HepG2 (cell line): ENCODE measurements around the gene POU2F1. TPM values are rescaled to one million over a fixed set of nuclear protein-coding genes. Genes with fewer than 3 reads are reported as not detected.

Source experiments
- ATAC-seq: fragments of 200-7000 bp; cut with Tn5 transposase; 3 replicates; pipeline ENCODE4 v1.9.1; 2020; ENCODE audit warnings: mild to moderate bottlenecking, moderate library complexity
- BruUV-seq: library from RNA; stranded (reverse); fragments of 400-500 nt; replicated peaks from 2 replicates; lab custom pipeline; 2021; lab: Mats Ljungman, UMichigan
- CTCF ChIA-PET: fragments of 300-600 bp; formaldehyde crosslinking; extraction: SDS; loops from one replicate; lab custom pipeline; 2021; ENCODE audit warnings: low total read pairs, inconsistent platforms, low intra/inter-chr PET ratio; lab: Yijun Ruan, JAX
- POLR2A ChIA-PET: fragments of 350-600 bp; sonication (Branson Sonifier 250); formaldehyde crosslinking; loops from one replicate; lab custom pipeline; 2020; ENCODE audit warnings: antibody characterized with exemption, inconsistent platforms; lab: Yijun Ruan, JAX
- DNase-seq: peaks from one replicate; pipeline ENCODE4 v3.0.0-alpha.2; 2015; ENCODE audit warnings: low spot score
- FAIRE-seq: peaks from 3 replicates; lab custom pipeline; 2011; peaks lifted over from hg19 to GRCh38; lab: Jason Lieb, UNC
- H2AFZ ChIP-seq: one replicate; pipeline ENCODE4 v1.6.1; 2011; ENCODE audit warnings: low read length, inconsistent platforms
- H3K27ac ChIP-seq: fragments of 300-600 bp; 3 replicates; pipeline ENCODE4 v1.8.0; 2011; ENCODE audit warnings: mixed run types, mild to moderate bottlenecking, mixed read lengths, low read length, inconsistent platforms; ENCODE audit not compliant: insufficient read depth; ENCODE audit errors: extremely low read length
- H3K27me3 ChIP-seq, 2 experiments: fragments of 200-600 bp in 1 of 2; 2 replicates in 1 of 2; 3 replicates in 1 of 2; pipeline versions ENCODE4 v1.6.0 to v1.8.0; 2011; ENCODE audit warnings: low read length in 2 of 2, mild to moderate bottlenecking in 2 of 2, moderate library complexity in 2 of 2, inconsistent platforms in 1 of 2; ENCODE audit not compliant: insufficient read depth in 2 of 2, control insufficient read depth in 1 of 2
- H3K36me3 ChIP-seq, 2 experiments: fragments of 200-600 bp in 1 of 2; replicated peaks in 1 of 2; 2 replicates in 1 of 2; 3 replicates in 1 of 2; pipeline versions ENCODE4 v1.5.1 to v1.8.0; 2011; ENCODE audit warnings: low read length in 2 of 2, inconsistent platforms in 1 of 2; ENCODE audit not compliant: insufficient read depth in 2 of 2, control insufficient read depth in 1 of 2
- H3K4me1 ChIP-seq: 2 replicates; pipeline ENCODE4 v1.5.1; 2012; ENCODE audit warnings: low read length, inconsistent platforms; ENCODE audit not compliant: insufficient read depth
- H3K4me2 ChIP-seq: 2 replicates; pipeline ENCODE4 v1.6.0; 2011; ENCODE audit warnings: low read depth, low read length, inconsistent platforms
- H3K4me3 ChIP-seq, 3 experiments: fragments of 200-600 bp in 1 of 3; sonication (generic), shearing (Covaris generic) in 1 of 3; replicated peaks in 1 of 3; 2 replicates each; pipeline ENCODE4 v1.5.1; 2011 to 2016; ENCODE audit warnings: low read length in 3 of 3, inconsistent platforms in 2 of 3, low read depth in 2 of 3, mild to moderate bottlenecking in 2 of 3, control low read depth in 1 of 3, mixed read lengths in 1 of 3; ENCODE audit not compliant: insufficient read depth in 1 of 3
- H3K79me2 ChIP-seq: one replicate; pipeline ENCODE4 v1.6.1; 2011; ENCODE audit warnings: low read length, inconsistent platforms; ENCODE audit not compliant: insufficient read depth
- H3K9ac ChIP-seq: 2 replicates; pipeline ENCODE4 v1.6.0; 2011; ENCODE audit warnings: mild to moderate bottlenecking, low read depth, low read length, inconsistent platforms; ENCODE audit not compliant: insufficient read depth
- H3K9me3 ChIP-seq: 2 replicates; pipeline ENCODE4 v1.5.1; 2012; ENCODE audit warnings: mild to moderate bottlenecking, low read length
- H4K20me1 ChIP-seq: 2 replicates; pipeline ENCODE4 v1.6.0; 2011; ENCODE audit warnings: inconsistent platforms, mild to moderate bottlenecking, low read length, moderate library complexity; ENCODE audit not compliant: insufficient read depth
- ELF3 ChIP-seq: IDR thresholded peaks from 2 replicates; pipeline ENCODE4 v1.6.1; 2016; ENCODE audit warnings: missing genetic modification reagents, missing compliant biosample characterization
- HDAC6 ChIP-seq: fragments of 200-600 bp; sonication (generic); IDR thresholded peaks from 2 replicates; pipeline ENCODE4 v1.7.0; 2017; ENCODE audit warnings: mild to moderate bottlenecking, antibody characterized with exemption, low read length, low read depth
- NFYC ChIP-seq: IDR thresholded peaks from 2 replicates; pipeline ENCODE4 v1.6.1; 2016; ENCODE audit warnings: missing genetic modification reagents, missing compliant biosample characterization
- NPAS2 ChIP-seq: sonication (generic); formaldehyde crosslinking; IDR thresholded peaks from 2 replicates; pipeline ENCODE4 v1.8.0; 2022; ENCODE audit warnings: mild to moderate bottlenecking, missing genetic modification reagents, borderline replicate concordance
- PBX3 ChIP-seq: sonication (generic); formaldehyde crosslinking; IDR thresholded peaks from 2 replicates; pipeline ENCODE4 v1.8.1; 2023; ENCODE audit warnings: missing genetic modification reagents, inconsistent platforms, borderline replicate concordance
- SNRNP70 ChIP-seq: fragments of 200-400 bp; formaldehyde crosslinking; IDR thresholded peaks from 2 replicates; pipeline ENCODE4 v1.6.1; 2017; ENCODE audit warnings: mild to moderate bottlenecking, low read depth, low read length, moderate library complexity
- TBP ChIP-seq: sonication (generic); formaldehyde crosslinking; IDR thresholded peaks from 2 replicates; pipeline ENCODE4 v1.5.0; 2020; ENCODE audit warnings: missing genetic modification reagents
- TGIF2 ChIP-seq: IDR thresholded peaks from 2 replicates; pipeline ENCODE4 v1.6.1; 2016; ENCODE audit warnings: control low read depth, missing compliant biosample characterization
- ZNF883 ChIP-seq: sonication (generic); formaldehyde crosslinking; IDR thresholded peaks from 2 replicates; pipeline ENCODE4 v1.5.1; 2020; ENCODE audit warnings: mild to moderate bottlenecking, missing genetic modification reagents; ENCODE audit errors: not compliant biosample characterization
- WGBS: methylation state at CpG from one replicate; pipeline ENCODE4 v1.1.6; 2017; ENCODE audit warnings: low lambda C conversion rate; 5-methylcytosine and 5-hydroxymethylcytosine counted together
- in situ Hi-C: cut with HindIII; loops from 2 replicates; pipeline ENCODE4 v1.10.0; 2017; ENCODE audit warnings: low pct_unique_long_range_greater_than_20kb; ENCODE audit not compliant: extremely low pct_ligation_motif_present
- intact Hi-C: fragments of 100-400 bp; cut with micrococcal nuclease; formaldehyde crosslinking; loops from one replicate; pipeline ENCODE4 v1.10.0; 2022; ENCODE audit not compliant: unreplicated experiment
- polyA plus RNA-seq, 8 experiments: library from polyadenylated mRNA; depleted of rRNA in 3 of 8; stranded (reverse) in 7 of 8; unstranded in 1 of 8; fragments of >200 nt; fragmentation: Illumina TruSeq in 4 of 8; extraction: Trizol in 4 of 8; gene quantifications; 2 replicates each; pipeline versions ENCODE4 v1.2.1 to v1.2.3, GENCODE V29; 2011 to 2016; ENCODE audit warnings: low read depth in 4 of 8, missing spikeins in 1 of 8, mixed read lengths in 1 of 8; ENCODE audit not compliant: insufficient read depth in 1 of 8
- total RNA-seq, 5 experiments: library from RNA; depleted of rRNA; stranded (reverse); fragments of >200 nt; fragmentation: Illumina TruSeq; extraction: Trizol; gene quantifications; 2 replicates each; pipeline ENCODE4 v1.2.3, GENCODE V29; 2016; ENCODE audit warnings: low read depth in 1 of 5

POU2F1 gene
- total and polyA plus RNA-seq, 2 of the 13 experiments (the other 11 are each of a cell fraction or from before 2014, with no cell fraction given) = 10.2 to 13.0 TPM

GRCh38 chr1:167225920-167226319, 5.2 kb downstream of the POU2F1 start:
- no peak overlapping the region for H3K27ac ChIP-seq
- peaks cover 87% of the 10 kb centered on the region for H3K79me2 ChIP-seq
- no peak for TF ChIP-seq TGIF2 (CRISPR knock-in tag)
- TF ChIP-seq PBX3 (CRISPR knock-in tag) = no peak
- no peak for TF ChIP-seq HDAC6
- no peak for TF ChIP-seq TBP (CRISPR knock-in tag)
- TF ChIP-seq ZNF883 (CRISPR knock-in tag) = no peak
- intact Hi-C loops (loop anchor here (5.0 kb wide), 1 partner anchor 711 kb away; the partner anchor contains the start of genes DCAF6 and MPC2), in situ Hi-C loops (no loop called here)
- no peaks in the 10 kb centered on the region for H3K9me3 ChIP-seq
- H4K20me1 ChIP-seq = peaks cover 3% of the 10 kb centered on the region; the same call in 1 of the 2 replicates
- 87% methylated on average over 2 of the region's 2 CpGs for WGBS
- DNase-seq (no peak), FAIRE-seq (no peak), ATAC-seq (no peak)
- no peak overlapping the region for H3K9ac ChIP-seq
- no peaks in the 10 kb centered on the region for H3K27me3 ChIP-seq
- peaks cover 44% of the 10 kb centered on the region for H3K4me1 ChIP-seq
- ChIA-PET CTCF (no interaction called here), POLR2A (no interaction called here)
- H3K4me3 ChIP-seq = no peak overlapping the region
- H3K4me2 ChIP-seq = no peak overlapping the region
- H3K36me3 ChIP-seq = no peaks in the 10 kb centered on the region
- H2AFZ ChIP-seq = no peak overlapping the region
- BruUV-seq = no TSS peak

- peaks cover 38% of the 10 kb centered on the region for H3K4me1 ChIP-seq
- intact Hi-C loops (loop anchor here (5.0 kb wide), 1 partner anchor 709 kb away; the partner anchor contains the start of genes DCAF6 and MPC2), in situ Hi-C loops (no loop called here)
- H3K79me2 ChIP-seq = peaks cover 95% of the 10 kb centered on the region
- H3K4me2 ChIP-seq = no peak overlapping the region
- no peak overlapping the region for H3K4me3 ChIP-seq
- CTCF ChIA-PET = no interaction called here
- 83% methylated on average over 2 of the region's 2 CpGs for WGBS
- FAIRE-seq (no peak), DNase-seq (peak; percentile 35), ATAC-seq (no peak)
- TF ChIP-seq SNRNP70 = no peak
- no peak for TF ChIP-seq NFYC
- TF ChIP-seq NPAS2 = no peak
- 0 out of 2 replicates have a peak, but pooled peaks have one; percentile 27 for TF ChIP-seq ELF3 (CRISPR knock-in tag)
- H3K27me3 ChIP-seq = no peaks in the 10 kb centered on the region
- H4K20me1 ChIP-seq = peaks cover 3% of the 10 kb centered on the region
- H2AFZ ChIP-seq = no peak overlapping the region
- no peak overlapping the region for H3K9ac ChIP-seq
- no peaks in the 10 kb centered on the region for H3K9me3 ChIP-seq
- POLR2A ChIA-PET = no interaction called here
- H3K36me3 ChIP-seq = no peaks in the 10 kb centered on the region
- H3K27ac ChIP-seq = no peak overlapping the region
- BruUV-seq = no TSS peak
Observed at GRCh38 chr1:167227934-167228378, 7.3 kb downstream of the POU2F1 start.
